HL-60/S4 (cell line): ENCODE measurements around the gene ZNF101.

Source experiments
- in situ Hi-C: fragments of 300-500 bp; cut with MboI; formaldehyde crosslinking; loops from 2 replicates; pipeline ENCODE4 v1.14.3; 2022; ENCODE audit warnings: low sequenced_read_pairs

The ZNF101 gene

DNA sequence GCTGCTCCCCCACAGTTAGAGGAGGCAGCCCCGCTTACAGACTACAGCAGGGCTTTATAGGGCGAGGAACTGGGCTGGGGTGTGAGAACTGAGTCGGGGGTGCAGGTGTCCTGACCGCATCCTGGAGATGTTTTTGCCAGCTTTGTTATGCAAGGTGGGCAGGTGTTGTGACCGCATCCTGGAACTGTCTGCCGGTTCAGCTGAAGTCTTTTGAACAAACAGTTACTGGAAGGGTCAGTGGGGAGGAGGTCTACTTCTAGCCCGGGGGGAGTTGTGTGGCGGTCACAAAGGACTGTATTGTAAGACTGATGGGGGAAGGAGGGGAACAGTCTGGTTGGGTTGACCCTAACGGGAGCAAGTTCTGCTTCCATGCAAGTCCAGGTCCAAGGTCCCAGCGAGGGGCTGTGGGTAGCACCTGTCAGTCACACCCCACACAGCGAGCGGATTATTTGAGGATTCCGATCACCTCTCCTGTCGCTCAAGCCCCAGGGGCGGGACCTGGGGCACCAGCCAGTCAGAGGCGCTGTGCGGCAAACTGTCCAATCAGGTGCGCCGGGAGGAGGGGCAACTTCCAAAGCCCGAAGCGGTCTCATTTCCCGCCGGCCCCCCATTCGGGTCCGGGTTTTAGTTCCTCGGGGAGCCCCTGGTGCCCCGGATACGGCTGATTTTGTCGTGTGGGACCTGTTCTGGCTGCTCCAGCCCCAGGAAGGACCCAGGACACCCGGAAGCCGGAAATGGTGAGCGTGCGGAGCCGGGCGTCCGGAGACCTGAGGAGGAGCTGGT, at the start of gene ZNF101:
Gene ZNF101 (plus strand): TSS at position 610 of the 783 bp plus-strand sequence. CDS start 125 bp downstream, at position 735.
- in situ Hi-C loops, result no loop called here

DNA sequence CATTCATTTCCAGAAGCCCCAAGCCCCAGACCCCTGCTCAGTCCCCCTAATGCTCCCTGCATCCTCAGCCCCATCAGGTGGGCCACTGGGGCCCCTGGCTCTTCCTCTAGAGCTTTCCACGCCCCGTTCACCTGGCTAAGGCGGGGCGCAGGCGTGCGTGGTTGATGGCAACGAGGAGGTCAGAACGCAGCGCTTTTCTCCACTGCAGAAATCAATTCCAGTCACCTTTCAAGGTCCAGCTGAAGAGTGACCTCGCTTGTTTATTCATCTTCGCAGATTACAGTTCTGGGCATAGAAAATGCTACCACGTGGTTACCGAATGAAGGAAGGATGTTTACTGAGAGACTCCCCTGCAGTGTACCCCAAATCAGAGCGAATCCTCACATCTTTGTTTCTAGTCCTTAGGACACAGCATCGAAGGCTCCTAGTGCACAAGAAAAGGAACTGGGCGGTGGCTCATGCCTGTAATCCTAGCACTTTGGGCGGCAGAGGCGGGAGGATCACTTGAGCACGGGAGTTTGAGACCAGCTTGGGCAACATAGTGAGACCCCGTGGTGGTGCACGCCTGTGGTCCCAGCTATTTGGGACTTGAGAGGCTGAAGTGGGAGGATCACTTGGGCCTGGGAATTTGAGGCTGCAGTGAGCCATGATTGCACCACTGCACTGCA, 49.3 kb upstream of the ZNF101 start:
- in situ Hi-C loops, result no loop called here

DNA sequence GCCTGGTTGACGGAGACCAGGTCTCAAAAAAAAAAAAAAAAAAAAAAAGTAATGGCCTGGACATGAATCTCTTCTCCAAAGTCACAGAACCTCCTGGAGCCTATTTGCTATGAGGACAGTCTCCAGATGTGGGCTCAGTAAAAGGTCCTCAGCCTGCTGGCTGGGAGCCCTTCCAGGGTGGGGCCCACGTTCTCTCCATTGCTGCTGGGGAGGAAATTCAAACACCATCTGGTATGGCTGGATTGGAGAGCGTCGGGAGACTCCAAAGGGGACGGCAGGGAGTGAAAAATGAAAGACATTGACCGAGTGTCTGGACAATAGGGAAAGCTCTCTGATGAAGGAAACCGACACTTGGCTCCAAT, 48.8 kb upstream of the ZNF101 start:
- in situ Hi-C loops, result no loop called here

DNA sequence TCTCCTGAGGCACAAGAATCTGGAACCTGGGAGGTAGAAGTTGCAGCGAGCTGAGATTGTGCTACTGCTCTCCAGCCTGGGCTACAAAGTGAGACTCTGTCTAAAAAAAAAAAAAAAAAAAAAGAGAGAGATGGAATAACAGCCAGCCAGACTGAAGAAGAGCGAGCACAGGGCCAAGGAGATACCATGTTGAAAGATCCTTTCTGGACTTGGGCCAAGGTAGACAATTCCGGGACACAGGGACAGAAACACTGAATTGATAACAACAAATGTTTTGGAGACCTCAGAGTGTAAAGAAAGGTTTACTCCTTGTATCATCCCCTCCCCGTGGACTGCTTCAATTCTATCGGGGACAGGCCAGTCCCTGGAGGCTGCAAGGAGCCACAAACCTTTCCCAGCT, 45.3 kb upstream of the ZNF101 start:
- in situ Hi-C loops, result no loop called here

DNA sequence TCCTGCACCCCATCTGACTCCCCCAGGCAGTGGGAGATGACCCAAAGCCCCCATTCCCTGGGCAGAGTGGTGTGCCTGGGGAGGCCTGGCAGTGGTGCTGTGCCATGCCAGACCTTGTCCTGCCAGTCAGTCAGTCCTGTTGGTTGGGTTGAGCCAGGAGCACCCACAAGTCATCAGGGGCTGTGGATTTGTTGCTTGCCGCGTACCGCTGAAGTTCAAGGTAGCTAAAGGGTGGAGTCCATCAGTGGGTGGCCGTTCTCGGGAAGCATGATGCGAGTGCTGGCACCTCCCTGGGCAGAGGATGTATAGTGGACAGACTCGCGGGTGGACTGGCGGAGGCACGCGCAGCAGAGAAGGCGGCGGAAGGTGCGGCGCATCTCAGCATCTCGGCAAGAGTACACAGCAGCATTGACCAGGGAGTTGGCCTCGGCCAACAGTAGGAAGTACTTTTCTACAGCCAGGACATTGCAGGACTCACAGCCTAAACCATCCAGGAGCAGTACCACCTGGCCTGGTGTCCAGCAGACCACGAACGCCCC, 44.5 kb upstream of the ZNF101 start:
- in situ Hi-C loops, result no loop called here

DNA sequence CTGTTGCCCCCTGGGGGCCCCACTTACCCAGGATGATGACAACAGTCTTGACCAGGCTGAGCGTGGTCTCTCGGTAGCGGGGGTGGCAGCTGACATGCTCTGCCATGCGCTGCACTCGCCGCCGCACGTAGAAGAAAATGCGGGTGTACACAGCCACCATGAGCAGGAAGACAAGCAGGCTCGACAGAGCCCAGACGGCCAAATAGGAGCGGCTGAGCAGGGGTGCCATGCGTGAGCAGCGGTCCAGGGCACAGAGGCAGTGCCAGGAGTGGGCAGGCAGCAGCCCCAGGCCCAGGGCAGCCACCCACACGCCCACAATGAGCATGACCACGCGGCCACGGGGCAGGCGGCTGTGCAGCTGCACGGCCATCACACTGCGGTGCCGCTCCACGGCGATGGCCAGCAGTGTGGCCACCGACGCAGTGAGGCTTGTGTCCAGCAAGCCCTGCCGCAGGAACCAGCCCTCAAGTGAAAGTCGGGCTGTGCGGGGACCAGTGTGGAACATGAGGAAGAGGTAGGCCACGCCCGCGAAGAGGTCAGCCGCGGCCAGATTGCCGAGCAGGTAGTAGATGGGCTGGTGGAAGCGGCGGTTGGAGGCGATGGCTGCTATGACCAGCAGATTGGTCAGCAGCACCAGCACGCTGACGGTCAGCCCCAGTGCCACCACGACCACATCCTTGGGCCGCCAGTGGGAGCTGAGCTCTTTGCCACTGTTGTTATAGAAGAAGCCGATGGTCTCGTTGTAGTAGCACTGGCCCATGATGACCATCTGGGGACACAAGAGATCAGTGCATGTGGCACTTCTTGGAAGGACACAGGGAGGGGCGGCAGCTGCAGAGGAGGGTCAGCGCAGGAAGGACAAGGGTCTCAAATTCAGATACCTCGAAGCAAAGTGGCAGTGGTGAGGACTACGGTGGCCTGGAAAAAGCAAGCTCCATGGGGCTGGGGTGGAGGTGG, 41.8 kb upstream of the ZNF101 start:
- in situ Hi-C loops, result loop anchor here (25.0 kb wide), 1 partner anchor 264 kb away; no protein-coding TSS in a partner anchor

DNA sequence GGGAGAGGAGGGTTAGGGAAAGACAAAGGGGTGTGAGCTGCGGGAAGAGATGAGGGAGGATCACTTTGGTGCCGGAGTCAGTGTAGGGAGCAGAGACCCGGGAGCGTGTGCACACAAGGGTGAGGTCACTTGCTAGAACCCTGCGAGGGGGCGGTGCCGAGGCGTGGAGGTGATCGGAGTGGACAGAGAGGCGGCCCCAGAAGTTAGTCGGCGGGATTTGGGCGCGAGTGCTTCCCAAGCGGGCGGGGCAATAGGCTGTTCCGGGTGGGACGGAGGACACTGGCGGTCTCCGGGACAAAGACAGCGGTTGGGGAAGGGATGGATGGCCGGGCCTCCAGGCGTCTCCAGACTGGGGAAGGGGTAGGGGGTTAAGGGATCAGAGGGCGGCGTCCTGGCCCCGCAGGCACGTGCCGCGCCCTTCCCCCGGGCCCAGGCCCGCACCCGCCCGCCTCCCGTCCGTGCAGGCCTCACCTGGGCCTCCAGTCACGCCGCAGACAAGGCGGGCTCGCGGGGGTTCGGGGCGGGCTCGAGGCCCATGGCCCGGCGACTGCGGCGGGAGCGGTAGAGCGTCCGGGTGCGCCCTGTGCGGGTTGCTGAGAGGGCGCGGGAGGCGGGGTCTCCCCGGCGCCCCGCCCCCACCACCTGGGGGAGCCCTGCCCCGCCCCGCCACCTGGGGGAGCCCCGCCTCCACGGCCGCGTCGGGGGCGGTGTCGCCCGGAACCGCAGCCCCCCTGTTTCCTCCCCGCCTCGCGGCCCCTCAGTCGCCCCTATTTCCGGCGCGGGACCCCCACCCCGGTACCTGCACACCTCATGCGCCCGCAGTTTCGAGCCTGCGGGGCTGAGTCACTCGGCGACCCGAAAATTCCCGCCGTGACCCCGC, 40.8 kb upstream of the ZNF101 start, which contains the start of gene LPAR2:
Gene LPAR2 (minus strand): TSS at position 600 of the 880 bp plus-strand sequence. CDS start 945 bp downstream, outside the sequence.
- in situ Hi-C loops, result loop anchor here (25.0 kb wide), 1 partner anchor 266 kb away; no protein-coding TSS in a partner anchor

DNA sequence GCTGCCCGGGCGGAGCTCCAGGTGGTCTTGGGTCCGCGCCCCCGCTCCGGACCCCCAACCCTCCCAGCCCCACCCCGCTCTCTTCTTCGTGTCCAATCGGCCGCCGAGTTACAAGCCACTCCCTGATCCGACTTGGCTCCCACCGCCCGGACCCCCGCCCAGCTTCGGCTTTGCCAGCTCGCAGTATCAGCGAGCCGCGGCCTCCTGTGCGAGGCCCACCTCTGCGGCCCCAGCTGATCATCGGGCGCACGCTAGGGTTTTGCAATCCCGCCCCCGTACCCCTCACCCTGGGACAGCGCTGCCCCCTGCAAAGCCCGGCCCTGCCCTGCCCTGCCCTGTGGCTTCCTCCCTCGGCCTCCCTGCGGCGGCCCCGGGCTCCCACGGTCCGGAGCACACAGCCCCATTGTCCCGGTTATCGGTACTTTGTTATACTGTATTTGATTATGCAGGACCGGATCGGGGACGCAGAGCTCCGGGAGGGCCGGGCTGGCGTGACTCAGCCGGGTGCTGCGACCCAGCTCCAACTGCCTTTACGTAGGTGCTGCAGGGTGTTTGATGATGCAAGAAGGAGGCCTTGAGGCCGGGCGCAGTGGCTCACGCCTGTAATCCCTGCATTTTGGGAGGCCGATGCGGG, 40.0 kb upstream of the ZNF101 start:
- in situ Hi-C loops, result loop anchor here (25.0 kb wide), 1 partner anchor 266 kb away; no protein-coding TSS in a partner anchor

DNA sequence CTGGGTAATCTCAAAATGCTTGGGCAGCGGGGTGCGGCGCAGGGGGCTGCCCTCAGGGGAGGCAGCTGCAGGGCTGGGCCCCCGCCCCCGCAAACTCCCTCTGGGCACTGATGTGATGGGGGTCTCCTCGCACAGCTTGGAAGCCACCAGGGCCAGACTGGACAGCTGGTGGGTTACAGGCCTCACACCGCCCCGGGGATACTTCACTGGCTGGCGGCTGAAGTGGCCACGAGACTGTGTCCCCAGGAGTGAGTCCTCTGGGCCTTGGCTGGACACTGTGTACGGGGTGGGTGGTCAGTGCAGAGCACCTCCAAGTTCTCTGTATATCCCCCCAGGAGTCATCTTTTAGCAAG, 38.6 kb upstream of the ZNF101 start:
- in situ Hi-C loops, result loop anchor here (25.0 kb wide), 1 partner anchor 268 kb away; no protein-coding TSS in a partner anchor

DNA sequence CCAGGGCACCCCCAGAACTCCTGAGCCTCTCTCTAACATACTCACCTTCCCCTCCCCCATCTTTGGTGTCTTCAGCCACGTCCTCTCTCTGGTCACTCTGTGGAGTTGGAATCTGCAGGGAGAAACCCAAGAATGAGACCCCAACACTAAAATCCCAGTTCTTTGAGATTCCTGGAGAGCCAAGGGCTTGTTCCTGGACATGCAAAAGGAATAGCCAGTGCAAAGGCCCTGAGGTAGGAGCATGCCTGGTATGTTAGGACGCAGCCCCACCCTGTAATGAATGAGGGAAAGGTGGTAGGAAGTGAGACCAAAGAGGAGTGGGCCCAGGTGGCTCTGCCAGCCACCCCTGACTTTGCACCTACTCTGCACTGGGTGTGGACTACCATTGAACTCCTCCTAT, 38.2 kb upstream of the ZNF101 start:
- in situ Hi-C loops, result loop anchor here (25.0 kb wide), 1 partner anchor 268 kb away; no protein-coding TSS in a partner anchor

DNA sequence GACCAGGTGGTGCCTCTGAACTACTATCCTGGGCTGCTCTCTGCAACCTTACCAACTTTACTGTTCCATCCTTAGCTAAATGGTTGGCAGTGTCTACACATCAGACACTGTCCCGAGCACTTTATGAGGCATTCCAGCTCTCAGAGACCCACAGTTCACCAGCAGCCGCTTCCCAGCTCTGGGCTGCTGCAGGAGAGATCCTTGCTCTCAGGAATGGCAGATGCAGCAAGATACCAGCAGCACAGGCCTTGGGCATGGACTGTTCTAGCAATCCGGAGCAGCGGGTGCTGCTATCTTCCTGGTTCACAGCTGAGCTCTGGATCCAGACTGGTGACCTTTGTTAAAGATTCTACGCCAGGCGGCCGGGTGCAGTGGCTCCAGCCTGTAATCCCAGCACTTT, 37.3 kb upstream of the ZNF101 start:
- in situ Hi-C loops, result loop anchor here (25.0 kb wide), 1 partner anchor 269 kb away; no protein-coding TSS in a partner anchor

DNA sequence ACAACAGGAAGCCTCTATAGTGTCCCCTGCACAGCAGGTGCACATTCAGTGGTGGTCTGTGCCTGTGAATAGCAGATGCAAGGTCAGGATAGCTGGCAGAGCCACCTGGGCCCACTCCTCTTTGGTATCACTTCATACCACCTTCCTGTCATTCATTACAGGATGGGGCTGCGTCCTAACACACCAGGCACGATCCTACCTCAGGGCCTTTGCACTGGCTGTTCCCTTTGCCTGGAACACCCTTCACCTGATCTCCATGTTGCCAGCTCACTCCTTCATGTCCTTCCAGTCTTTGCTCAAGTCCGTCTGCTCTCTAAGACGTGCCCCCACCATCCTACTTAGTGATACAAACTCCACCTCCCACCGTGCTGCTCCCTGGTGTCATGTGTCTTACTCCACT, 36.0 kb upstream of the ZNF101 start:
- in situ Hi-C loops, result loop anchor here (25.0 kb wide), 1 partner anchor 270 kb away; no protein-coding TSS in a partner anchor

DNA sequence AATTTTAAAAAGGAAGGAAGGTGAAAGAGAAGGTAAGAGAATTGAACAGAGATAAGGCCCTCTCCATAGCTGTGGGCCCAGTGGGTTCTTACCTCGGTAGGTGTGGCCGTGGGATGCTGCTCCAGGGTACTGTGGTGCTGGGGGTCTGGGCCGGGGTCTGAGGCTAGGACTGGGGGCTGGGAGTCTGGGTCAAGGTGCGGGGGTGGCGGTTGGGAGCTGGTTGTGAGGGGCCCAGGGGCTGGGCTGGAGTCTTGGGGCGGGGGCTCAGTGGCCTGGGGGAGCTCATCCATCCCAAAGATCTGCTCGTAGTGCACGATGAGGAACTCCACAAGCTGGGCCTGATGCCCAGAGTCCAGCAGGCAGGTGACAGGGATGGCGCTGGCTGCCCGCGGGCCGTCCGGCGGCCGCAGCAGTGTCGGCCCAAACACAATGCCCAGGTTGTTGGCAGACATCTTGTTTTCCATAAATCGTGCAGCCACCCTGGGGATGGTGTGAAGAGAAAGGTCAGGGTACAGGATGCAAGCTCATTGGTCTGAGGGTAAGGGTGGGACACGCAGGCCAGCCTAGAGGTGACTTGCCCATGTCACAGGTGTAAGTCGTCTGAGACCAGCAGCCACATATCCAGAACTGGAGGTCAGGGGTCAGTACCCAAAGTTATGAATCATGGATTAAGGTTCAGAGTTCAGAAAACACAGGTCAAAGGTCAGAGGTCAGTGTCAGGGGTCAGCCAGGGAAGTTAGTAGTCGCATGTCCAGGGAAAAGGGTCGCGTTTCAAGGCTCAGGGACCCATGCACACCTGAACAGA, 34.7 kb upstream of the ZNF101 start:
- in situ Hi-C loops, result loop anchor here (25.0 kb wide), 1 partner anchor 272 kb away; no protein-coding TSS in a partner anchor

DNA sequence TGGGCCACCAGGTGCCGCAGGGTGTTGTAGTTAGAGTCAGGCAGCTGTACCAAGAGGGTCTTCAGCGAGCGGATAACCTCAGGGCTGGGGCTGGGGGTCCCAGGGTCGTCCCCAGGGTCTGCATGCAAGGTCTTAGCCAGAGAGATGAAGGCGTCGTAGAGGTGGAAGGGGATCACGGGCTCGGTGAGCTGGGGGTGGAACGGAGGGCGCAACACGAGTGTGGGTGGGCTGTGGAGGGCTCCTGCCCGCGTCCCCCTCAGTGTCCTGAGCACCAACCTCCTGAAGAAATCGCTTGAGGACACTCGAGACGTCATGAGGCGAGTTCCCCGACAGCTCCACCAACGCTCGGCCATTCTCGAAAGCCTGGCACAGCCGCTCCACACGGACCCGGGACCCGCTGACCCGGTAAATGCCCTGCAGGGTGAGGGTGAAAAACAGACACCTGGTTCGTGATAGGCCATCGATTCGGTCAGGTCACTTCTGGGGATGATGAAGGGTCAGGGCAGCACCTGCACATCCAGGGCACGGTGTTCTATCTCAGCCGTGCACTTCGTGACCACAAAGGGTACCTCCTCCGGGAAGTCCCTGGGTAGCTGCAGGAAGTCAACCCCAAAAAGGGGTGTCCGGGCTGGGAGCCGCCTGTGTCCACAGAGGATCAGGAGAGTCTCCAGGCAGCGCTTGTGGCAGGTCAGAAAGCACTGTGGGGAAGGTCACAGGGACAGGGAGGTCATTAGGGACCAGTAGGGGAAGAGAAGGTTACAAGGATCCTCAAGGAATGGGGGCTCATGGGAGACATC, 33.9 kb upstream of the ZNF101 start:
- in situ Hi-C loops, result loop anchor here (25.0 kb wide), 1 partner anchor 272 kb away; no protein-coding TSS in a partner anchor

DNA sequence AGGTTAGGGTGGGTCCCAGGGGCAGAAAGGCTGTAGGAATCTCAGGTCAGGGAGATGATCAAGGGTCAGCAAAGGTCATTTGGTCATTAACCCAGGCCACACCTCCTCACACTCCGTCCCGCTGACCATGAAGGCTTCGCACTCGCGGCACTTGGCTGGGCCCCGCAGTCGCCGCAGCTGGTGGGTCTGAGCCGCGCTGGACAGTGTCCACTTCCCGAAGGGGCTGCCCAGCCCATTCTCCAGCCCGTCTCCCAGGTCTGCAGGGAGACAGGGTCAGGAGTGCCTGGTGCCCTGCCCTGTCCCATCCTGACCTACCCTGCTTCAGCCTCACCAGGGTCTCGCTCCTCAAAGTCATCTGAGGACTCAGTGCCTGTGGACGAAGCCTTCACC, 33.3 kb upstream of the ZNF101 start:
- in situ Hi-C loops, result loop anchor here (25.0 kb wide), 1 partner anchor 273 kb away; no protein-coding TSS in a partner anchor

DNA sequence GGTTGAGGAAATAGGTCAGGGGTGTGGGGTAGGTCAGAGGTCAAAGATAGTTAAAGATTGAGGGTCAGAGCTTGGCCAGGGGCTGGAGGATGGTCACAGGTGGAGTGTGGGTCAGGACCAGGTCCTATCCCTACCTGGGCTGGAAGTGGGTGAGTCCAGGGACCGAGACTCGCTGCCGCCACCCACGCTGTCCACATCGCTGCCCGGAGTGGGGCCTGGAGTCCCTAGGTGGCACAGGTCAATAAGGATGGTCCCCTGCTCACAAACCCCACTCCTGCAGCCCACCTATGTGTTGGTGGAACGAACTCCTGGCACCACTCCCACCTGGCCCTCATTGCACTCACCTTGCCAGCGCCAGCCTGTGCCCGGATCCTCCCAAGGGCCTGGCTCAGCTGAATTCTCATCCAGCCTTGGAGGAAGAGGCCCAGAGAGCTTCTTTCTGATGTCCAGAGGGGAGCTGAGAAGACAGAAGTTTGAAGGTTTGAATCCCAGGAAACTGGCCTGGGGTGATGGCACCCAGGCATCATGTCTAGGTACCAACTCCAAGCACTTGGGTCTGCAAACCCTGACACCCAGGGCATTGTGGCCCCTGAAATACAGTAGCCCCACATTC, 32.0 kb upstream of the ZNF101 start:
- in situ Hi-C loops, result loop anchor here (25.0 kb wide), 1 partner anchor 274 kb away; no protein-coding TSS in a partner anchor

DNA sequence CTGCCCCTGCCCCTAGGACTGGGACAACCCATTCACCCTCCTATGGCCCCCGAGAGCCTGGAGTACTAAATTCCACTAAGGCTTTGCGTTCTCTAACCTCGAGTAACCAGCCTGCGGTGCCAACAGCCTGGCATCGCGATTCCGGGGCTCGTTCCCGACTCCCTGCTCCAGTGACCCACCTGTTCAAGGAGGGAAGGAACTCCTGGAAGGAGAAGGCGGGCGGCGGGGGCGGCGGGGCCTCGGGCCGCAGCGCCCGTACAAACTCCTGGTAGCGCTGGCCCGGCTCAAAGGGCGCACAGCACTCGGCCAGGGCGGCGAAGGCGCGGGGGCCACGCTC, 31.5 kb upstream of the ZNF101 start:
- in situ Hi-C loops, result loop anchor here (25.0 kb wide), 1 partner anchor 275 kb away; no protein-coding TSS in a partner anchor
